Loucy (cell line): Measurements from ENCODE around the gene NODAL.

ENCODE experiments used
- EZH2phosphoT487 ChIP-seq: fragments of 200-600 bp; IDR thresholded peaks from 2 replicates; pipeline ENCODE4 v1.6.1; 2018; ENCODE audit warnings: antibody characterized with exemption, mild to moderate bottlenecking, moderate library complexity, borderline replicate concordance
- TF ChIP-seq, protein P1 (sequence below): fragments of 200-600 bp; sonication (generic); conservative IDR thresholded peaks from 2 replicates; pipeline ENCODE4 v1.5.1; 2014; ENCODE audit warnings: mild to moderate bottlenecking, antibody characterized with exemption, low read length

DNA sequence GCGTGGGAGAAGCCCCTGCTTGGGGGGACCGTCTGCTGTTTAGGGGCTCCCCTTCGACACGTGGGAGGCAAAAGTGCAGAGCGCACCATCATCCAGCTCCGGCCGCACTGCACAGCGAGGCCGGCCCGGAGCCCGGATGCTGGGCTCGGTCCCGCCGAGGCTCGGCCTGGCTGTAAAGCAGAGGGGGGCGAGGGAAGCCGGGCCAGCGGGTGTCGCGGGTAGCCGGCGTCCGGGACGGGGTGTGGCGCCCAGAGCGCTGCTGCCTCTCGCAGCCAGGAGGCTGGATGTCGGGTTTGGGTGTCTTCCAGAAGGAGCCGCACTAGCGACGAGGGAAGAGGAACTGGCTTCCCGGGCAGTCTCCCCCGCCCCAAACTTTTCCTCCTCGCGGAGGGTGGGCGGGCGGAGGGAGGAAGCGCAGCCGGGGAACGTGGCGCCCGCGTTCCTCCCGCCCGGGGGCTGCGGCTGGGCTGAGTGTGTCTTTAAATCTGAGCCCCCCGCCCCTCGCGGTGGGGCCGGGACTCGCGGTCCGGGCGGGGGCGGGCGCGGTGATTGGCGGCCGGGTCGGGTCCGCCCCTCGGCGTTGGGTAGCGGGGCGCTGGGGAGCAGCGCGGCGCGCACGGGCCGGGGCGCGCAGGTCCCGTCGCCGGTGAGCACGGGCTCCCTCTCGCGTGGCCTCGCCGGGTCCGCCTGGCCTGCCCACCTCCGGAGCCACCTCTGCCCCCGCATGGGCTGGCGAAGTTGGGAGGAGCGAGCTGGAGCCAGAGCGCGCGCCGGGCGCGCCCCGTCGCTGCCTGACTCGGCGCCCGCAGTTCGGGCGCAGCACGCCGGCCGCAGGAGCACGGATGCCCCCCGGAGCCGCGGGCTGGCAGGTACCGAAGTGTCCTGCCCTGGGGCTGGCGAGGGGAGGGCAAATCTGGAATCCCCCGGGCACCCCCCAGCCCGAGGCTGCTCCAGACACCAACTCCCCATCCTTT lies 37.0 kb upstream of the NODAL start, which contains the start of gene PALD1:
- TF ChIP-seq, protein P1, sequence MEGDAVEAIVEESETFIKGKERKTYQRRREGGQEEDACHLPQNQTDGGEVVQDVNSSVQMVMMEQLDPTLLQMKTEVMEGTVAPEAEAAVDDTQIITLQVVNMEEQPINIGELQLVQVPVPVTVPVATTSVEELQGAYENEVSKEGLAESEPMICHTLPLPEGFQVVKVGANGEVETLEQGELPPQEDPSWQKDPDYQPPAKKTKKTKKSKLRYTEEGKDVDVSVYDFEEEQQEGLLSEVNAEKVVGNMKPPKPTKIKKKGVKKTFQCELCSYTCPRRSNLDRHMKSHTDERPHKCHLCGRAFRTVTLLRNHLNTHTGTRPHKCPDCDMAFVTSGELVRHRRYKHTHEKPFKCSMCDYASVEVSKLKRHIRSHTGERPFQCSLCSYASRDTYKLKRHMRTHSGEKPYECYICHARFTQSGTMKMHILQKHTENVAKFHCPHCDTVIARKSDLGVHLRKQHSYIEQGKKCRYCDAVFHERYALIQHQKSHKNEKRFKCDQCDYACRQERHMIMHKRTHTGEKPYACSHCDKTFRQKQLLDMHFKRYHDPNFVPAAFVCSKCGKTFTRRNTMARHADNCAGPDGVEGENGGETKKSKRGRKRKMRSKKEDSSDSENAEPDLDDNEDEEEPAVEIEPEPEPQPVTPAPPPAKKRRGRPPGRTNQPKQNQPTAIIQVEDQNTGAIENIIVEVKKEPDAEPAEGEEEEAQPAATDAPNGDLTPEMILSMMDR, result no peak
- TF ChIP-seq EZH2phosphoT487, result no peak
